GM19239 (cell line): Measurements from ENCODE around the gene ACTR10.

ENCODE experiments used
- DNase-seq: peaks from one replicate; pipeline ENCODE4 v3.0.0; 2011; ENCODE audit warnings: low spot score; ENCODE audit not compliant: insufficient read length
- FAIRE-seq: peaks from 2 replicates; lab custom pipeline; 2011; peaks lifted over from hg19 to GRCh38; lab: Jason Lieb, UNC

The ACTR10 gene

GRCh38 chr14:58199726-58200479 lies at the start of gene ACTR10:
Gene ACTR10 (plus strand): TSS chr14:58200149. CDS start chr14:58200218, 69 bp downstream.
- peak; percentile 77 for DNase-seq
- peak; percentile 80 for FAIRE-seq

- FAIRE-seq (no peak), DNase-seq (no peak)
These were observed 49.6 kb upstream of the ACTR10 start for GRCh38 chr14:58150243-58150805.

- FAIRE-seq (peak; percentile 28), DNase-seq (no peak)
These were observed 48.6 kb upstream of the ACTR10 start for GRCh38 chr14:58151133-58152013.

- DNase-seq (peak; percentile 57), FAIRE-seq (peak; percentile 75)
These were observed 47.7 kb upstream of the ACTR10 start, which contains the start of gene ARMH4 for GRCh38 chr14:58152014-58152857. Gene ARMH4 (minus strand): TSS chr14:58152213. CDS start chr14:58139358, 12,855 bp downstream.

- DNase-seq (no peak), FAIRE-seq (no peak)
These were observed 39.4 kb upstream of the ACTR10 start for GRCh38 chr14:58160561-58160960.

GRCh38 chr14:58166005-58166983 lies 33.7 kb upstream of the ACTR10 start:
- DNase-seq (peak; percentile 50), FAIRE-seq (peak; percentile 39)

- DNase-seq (no peak), FAIRE-seq (no peak)
These were observed 32.9 kb upstream of the ACTR10 start for GRCh38 chr14:58167057-58167456.

GRCh38 chr14:58167891-58168290 lies 32.1 kb upstream of the ACTR10 start:
- no peak for FAIRE-seq
- no peak for DNase-seq

GRCh38 chr14:58171090-58171489 lies 28.9 kb upstream of the ACTR10 start:
- no peak for DNase-seq
- no peak for FAIRE-seq

GRCh38 chr14:58177125-58177524 lies 22.8 kb upstream of the ACTR10 start:
- no peak for FAIRE-seq
- DNase-seq: no peak

- FAIRE-seq: no peak
These were observed 10.8 kb upstream of the ACTR10 start for GRCh38 chr14:58189176-58189575.

GRCh38 chr14:58191763-58192601 lies 8.0 kb upstream of the ACTR10 start:
- no peak for FAIRE-seq
- no peak for DNase-seq

More at GRCh38 chr14:58189176-58189575, 10.8 kb upstream of the ACTR10 start:
- DNase-seq: no peak

- no peak for FAIRE-seq
- DNase-seq: no peak
These were observed 6.4 kb upstream of the ACTR10 start for GRCh38 chr14:58193542-58193941.

GRCh38 chr14:58196198-58196597 lies 3.8 kb upstream of the ACTR10 start:
- FAIRE-seq: no peak

GRCh38 chr14:58198086-58198485 lies 1.9 kb upstream of the ACTR10 start:
- FAIRE-seq (peak; percentile 57), DNase-seq (no peak)

More at GRCh38 chr14:58196198-58196597, 3.8 kb upstream of the ACTR10 start:
- DNase-seq: no peak

- no peak for DNase-seq
- peak; percentile 39 for FAIRE-seq
These were observed 512 bp downstream of the ACTR10 start for GRCh38 chr14:58200480-58200841.

GRCh38 chr14:58200846-58201245 lies 897 bp downstream of the ACTR10 start:
- FAIRE-seq (peak; percentile 63), DNase-seq (no peak)

- no peak for FAIRE-seq
- no peak for DNase-seq
These were observed 13.2 kb downstream of the ACTR10 start for GRCh38 chr14:58213176-58213575.
